Omental fat pad (tissue), 4 donors: Measurements from ENCODE around the gene ARL15. TPM values are rescaled to one million over a fixed set of nuclear protein-coding genes. Genes with fewer than 3 reads are reported as not detected.

Experiments used
- ATAC-seq: fragments of 150-250 bp; one replicate; pipeline ENCODE4 v1.9.1; 2016; ENCODE audit warnings: mild to moderate bottlenecking, moderate library complexity; ENCODE audit not compliant: low FRiP score
- DNase-seq: peaks from one replicate; pipeline ENCODE4 v3.0.0-alpha.2; 2019; ENCODE audit warnings: low spot score
- CTCF ChIP-seq, 3 donors: fragments of 450-650 bp; IDR thresholded peaks; one replicate each; pipeline ENCODE4 v1.5.1; 2016 to 2017; ENCODE audit warnings: antibody characterized with exemption in 3 of 3, mild to moderate bottlenecking in 3 of 3, moderate library complexity in 2 of 3
- total RNA-seq, 4 donors: library from RNA; depleted of rRNA; stranded (reverse); fragments of >200 nt; gene quantifications; one replicate each; pipeline ENCODE4 v1.1.0, GENCODE V29; 2016

ARL15 gene
- total RNA-seq, 4 donors from 2014 or later: 18.9 to 39.2 (median 29.9) TPM

GRCh38 chr5:54272746-54273145, 37.6 kb downstream of the ARL15 start:
- no peak for TF ChIP-seq CTCF (IDR thresholded peaks at IDR 0.05)
- DNase-seq (no peak), ATAC-seq (no peak)

- no peak for TF ChIP-seq CTCF (IDR thresholded peaks at IDR 0.05)
- DNase-seq: no peak
- no peak for ATAC-seq
Observed at GRCh38 chr5:54270326-54270725, 40.0 kb downstream of the ARL15 start.

GRCh38 chr5:54264574-54264973, 45.8 kb downstream of the ARL15 start:
- DNase-seq (no peak), ATAC-seq (no peak)
- TF ChIP-seq CTCF (IDR thresholded peaks at IDR 0.05): no peak

- no peak for ATAC-seq
- no peak for DNase-seq
- TF ChIP-seq CTCF (IDR thresholded peaks at IDR 0.05): no peak
Observed at GRCh38 chr5:54263447-54263846, 46.9 kb downstream of the ARL15 start.

GRCh38 chr5:54261596-54261995, 48.8 kb downstream of the ARL15 start:
- DNase-seq (no peak), ATAC-seq (no peak)
- no peak for TF ChIP-seq CTCF (IDR thresholded peaks at IDR 0.05)

- DNase-seq (no peak), ATAC-seq (no peak)
- TF ChIP-seq CTCF (IDR thresholded peaks at IDR 0.05): no peak
Observed at GRCh38 chr5:54259981-54260380, 50.4 kb downstream of the ARL15 start.

GRCh38 chr5:54259090-54259489, 51.3 kb downstream of the ARL15 start:
- no peak for TF ChIP-seq CTCF (IDR thresholded peaks at IDR 0.05)
- ATAC-seq (no peak), DNase-seq (no peak)
